ENCODE measurements around the gene KRT32. TPM values are rescaled to one million over a fixed set of nuclear protein-coding genes. Genes with fewer than 3 reads are reported as not detected.

KRT32 gene
- total RNA-seq, 1 donor from 2014 or later = not detected

DNA sequence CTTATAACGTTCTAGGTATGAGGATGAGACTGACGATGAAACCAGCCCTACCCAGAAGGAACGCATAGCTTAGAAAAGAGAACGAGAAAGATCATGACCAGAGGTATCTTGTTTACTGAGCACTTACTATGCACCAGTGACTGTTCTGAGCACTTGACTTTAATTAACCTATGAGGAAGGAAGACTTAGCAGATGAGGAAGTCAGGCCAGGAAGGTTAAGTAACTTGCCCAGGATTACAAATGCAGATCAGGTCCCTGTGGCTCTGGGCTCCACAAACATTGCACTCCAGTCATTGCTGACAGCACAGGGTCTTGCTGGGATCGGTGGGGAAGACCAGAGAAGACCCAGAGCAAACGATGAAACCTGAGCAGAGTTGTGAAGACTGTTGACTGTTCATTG, 31.1 kb upstream of the KRT32 start:
- peaks cover 47% of the 10 kb centered on the region for H3K4me1 Mint-ChIP-seq

DNA sequence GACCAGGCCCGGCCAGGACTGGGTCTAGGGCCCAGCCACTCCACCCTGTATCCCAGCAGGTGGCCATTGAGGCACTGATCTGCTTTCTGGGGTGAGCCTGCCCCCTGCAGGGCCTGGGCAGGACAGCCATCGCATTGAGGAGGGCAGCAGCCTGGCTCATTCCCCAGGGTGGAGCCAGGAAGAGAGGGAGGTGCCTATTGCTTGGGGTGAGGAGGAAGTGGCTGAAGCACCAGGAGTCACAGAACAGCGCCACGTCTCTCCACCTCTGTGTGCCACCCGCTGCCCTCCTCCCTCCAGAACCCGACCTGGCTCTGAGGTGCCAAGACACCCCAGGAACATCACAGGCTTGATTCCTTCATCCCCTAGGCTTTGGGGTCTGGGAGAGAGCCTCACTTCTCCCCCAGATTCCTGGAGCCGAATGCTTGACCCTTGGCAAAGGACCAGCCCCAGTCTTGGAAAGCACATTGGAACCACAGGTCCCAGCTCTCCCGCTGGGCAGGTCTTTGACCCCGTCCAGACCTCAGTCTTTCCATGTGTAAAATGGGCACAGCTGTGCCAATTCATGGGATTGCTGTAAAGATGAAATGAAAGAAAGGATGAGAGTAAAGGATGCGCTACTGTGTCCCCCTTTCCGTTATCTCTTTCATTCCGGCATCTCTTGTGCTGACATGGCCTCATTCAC, 29.8 kb upstream of the KRT32 start:
- Mint-ChIP-seq H3K9me3 (no peaks in the 10 kb centered on the region), H3K4me1 (peaks cover 52% of the 10 kb centered on the region), H3K27me3 (ENCODE audit: low read depth) (peaks cover 3% of the 10 kb centered on the region), H3K27ac (no peak overlapping the region), H3K4me3 (no peak overlapping the region), H3K36me3 (no peaks in the 10 kb centered on the region)
- DNase-seq (ENCODE audit: low spot score in 2 of 2, unreplicated experiment in 2 of 2) = peak in 1 of 2 experiments; percentile 55
- TF ChIP-seq, protein P1, sequence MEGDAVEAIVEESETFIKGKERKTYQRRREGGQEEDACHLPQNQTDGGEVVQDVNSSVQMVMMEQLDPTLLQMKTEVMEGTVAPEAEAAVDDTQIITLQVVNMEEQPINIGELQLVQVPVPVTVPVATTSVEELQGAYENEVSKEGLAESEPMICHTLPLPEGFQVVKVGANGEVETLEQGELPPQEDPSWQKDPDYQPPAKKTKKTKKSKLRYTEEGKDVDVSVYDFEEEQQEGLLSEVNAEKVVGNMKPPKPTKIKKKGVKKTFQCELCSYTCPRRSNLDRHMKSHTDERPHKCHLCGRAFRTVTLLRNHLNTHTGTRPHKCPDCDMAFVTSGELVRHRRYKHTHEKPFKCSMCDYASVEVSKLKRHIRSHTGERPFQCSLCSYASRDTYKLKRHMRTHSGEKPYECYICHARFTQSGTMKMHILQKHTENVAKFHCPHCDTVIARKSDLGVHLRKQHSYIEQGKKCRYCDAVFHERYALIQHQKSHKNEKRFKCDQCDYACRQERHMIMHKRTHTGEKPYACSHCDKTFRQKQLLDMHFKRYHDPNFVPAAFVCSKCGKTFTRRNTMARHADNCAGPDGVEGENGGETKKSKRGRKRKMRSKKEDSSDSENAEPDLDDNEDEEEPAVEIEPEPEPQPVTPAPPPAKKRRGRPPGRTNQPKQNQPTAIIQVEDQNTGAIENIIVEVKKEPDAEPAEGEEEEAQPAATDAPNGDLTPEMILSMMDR (IDR thresholded peaks at IDR 0.05; ENCODE audit: unreplicated experiment) = peak; percentile 34

More for the DNA sequence above, 31.1 kb upstream of the KRT32 start:
- H3K27ac Mint-ChIP-seq = no peak overlapping the region
- DNase-seq (ENCODE audit: low spot score in 2 of 2, unreplicated experiment in 2 of 2) = no peak
- H3K4me3 Mint-ChIP-seq = no peak overlapping the region
- TF ChIP-seq, protein P1 (IDR thresholded peaks at IDR 0.05; ENCODE audit: unreplicated experiment) = no peak
- no peaks in the 10 kb centered on the region for H3K36me3 Mint-ChIP-seq
- no peaks in the 10 kb centered on the region for H3K9me3 Mint-ChIP-seq
- peaks cover 3% of the 10 kb centered on the region for H3K27me3 Mint-ChIP-seq (ENCODE audit: low read depth)

DNA sequence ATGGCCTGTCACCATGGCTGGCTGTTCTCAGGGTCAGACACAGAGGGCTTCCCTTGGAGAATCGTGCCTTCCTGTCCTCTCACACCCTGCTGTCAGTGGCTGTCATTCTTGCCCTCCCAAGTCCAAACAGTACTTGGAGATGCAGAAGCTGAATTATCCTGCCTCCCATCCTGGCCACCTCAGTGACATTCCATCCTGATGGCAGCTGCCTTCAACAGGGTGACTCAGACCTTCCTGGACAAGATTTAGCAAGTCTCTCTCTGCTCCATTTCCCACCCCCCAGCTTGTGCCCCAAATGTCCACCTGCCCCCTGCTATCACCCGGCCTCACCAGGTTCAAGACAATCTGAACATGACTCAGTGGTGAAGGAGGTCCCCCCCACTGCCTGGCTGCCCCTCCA, 27.3 kb upstream of the KRT32 start:
- TF ChIP-seq, protein P1 (IDR thresholded peaks at IDR 0.05; ENCODE audit: unreplicated experiment) = no peak
- Mint-ChIP-seq H3K4me1 (peaks cover 34% of the 10 kb centered on the region), H3K4me3 (no peak overlapping the region), H3K9me3 (no peaks in the 10 kb centered on the region), H3K27ac (peak overlapping the region; percentile 19), H3K27me3 (ENCODE audit: low read depth) (no peaks in the 10 kb centered on the region), H3K36me3 (no peaks in the 10 kb centered on the region)
- no peak for DNase-seq (ENCODE audit: low spot score in 2 of 2, unreplicated experiment in 2 of 2)

DNA sequence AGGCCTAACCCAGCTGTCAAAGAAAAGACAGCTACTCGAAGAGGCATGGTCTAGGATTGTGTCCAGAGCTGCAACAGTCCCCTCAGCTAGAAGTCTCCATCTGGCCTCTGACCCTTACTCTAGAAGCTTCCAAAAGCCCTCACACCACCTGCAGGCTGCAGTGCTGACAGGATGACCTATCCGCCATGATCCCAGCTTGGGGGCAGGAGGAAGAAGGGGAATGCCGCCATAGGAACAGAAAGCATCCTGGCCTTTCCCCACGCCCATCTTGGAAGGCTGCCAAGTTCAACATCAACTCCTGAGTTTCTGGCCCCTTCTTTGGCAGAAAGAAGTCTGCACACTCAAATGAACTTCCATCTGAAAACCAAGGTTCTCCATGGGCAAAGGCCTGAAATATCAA, 25.6 kb upstream of the KRT32 start:
- no peak overlapping the region for H3K4me3 Mint-ChIP-seq
- H3K27me3 Mint-ChIP-seq (ENCODE audit: low read depth) = no peaks in the 10 kb centered on the region
- peak; percentile 66 to 72 for DNase-seq (ENCODE audit: low spot score in 2 of 2, unreplicated experiment in 2 of 2)
- TF ChIP-seq, protein P1 (IDR thresholded peaks at IDR 0.05; ENCODE audit: unreplicated experiment) = no peak
- no peaks in the 10 kb centered on the region for H3K9me3 Mint-ChIP-seq
- H3K27ac Mint-ChIP-seq = peak overlapping the region; percentile 47
- peaks cover 29% of the 10 kb centered on the region for H3K4me1 Mint-ChIP-seq
- no peaks in the 10 kb centered on the region for H3K36me3 Mint-ChIP-seq

DNA sequence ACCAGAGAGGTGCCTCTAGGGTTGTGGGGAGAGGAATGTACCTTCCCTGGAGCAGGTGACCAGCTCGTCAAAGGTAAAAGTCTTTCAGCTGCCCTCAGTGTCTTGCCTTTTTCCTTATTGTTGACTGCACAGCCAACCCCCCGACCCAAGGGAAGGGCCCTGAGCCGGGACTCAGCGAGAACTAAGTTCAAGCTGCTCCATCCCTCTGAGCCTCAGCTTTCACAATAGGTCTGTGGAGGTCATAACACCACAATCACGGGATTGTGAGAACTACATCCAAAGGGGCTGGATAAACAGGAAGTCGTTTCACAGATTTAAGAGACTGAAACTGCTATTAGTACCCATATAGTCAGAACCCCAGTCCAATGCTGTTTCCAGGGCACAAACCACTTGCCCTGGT, 25.2 kb upstream of the KRT32 start:
- H3K9me3 Mint-ChIP-seq = no peaks in the 10 kb centered on the region
- no peaks in the 10 kb centered on the region for H3K36me3 Mint-ChIP-seq
- no peak for DNase-seq (ENCODE audit: low spot score in 2 of 2, unreplicated experiment in 2 of 2)
- TF ChIP-seq, protein P1 (IDR thresholded peaks at IDR 0.05; ENCODE audit: unreplicated experiment) = no peak
- peaks cover 29% of the 10 kb centered on the region for H3K4me1 Mint-ChIP-seq
- no peak overlapping the region for H3K4me3 Mint-ChIP-seq
- no peak overlapping the region for H3K27ac Mint-ChIP-seq
- H3K27me3 Mint-ChIP-seq (ENCODE audit: low read depth) = no peaks in the 10 kb centered on the region

All from mesothelial cell of epicardium (in vitro differentiated cells).